H1 (cell line): Measurements from ENCODE around the gene UBE2D4.

ENCODE experiments used
- BRCA1 ChIP-seq: IDR thresholded peaks from 2 replicates; pipeline ENCODE4 v1.6.1; 2012; ENCODE audit warnings: low read depth, low read length, improper control_type of control experiment
- CTCF ChIP-seq, 3 experiments: IDR thresholded peaks; 1 replicate in 2 of 3; 2 replicates in 1 of 3; pipeline versions ENCODE4 v1.5.1 to v1.6.1; 2011; ENCODE audit warnings: low read length in 3 of 3, mild to moderate bottlenecking in 3 of 3, inconsistent platforms in 2 of 3, low read depth in 1 of 3, moderate library complexity in 1 of 3; ENCODE audit not compliant: insufficient read depth in 1 of 3; ENCODE audit errors: control extremely low read depth in 1 of 3
- EP300 ChIP-seq, 2 experiments: IDR thresholded peaks; 1 replicate in 1 of 2; 2 replicates in 1 of 2; pipeline ENCODE4 v1.6.1; 2011 to 2012; ENCODE audit warnings: low read depth in 2 of 2, low read length in 2 of 2, mild to moderate bottlenecking in 2 of 2, borderline replicate concordance in 1 of 2, inconsistent platforms in 1 of 2, moderate library complexity in 1 of 2
- FOSL1 ChIP-seq: IDR thresholded peaks from 2 replicates; pipeline ENCODE4 v1.6.1; 2011; ENCODE audit warnings: mild to moderate bottlenecking, low read depth, low read length, moderate library complexity; ENCODE audit not compliant: insufficient read depth
- NANOG ChIP-seq: IDR thresholded peaks from 2 replicates; pipeline ENCODE4 v1.6.1; 2011; ENCODE audit warnings: low read length, low read depth, mild to moderate bottlenecking, inconsistent platforms; ENCODE audit not compliant: insufficient read depth, poor library complexity, severe bottlenecking
- SUZ12 ChIP-seq: fragments of 200-600 bp; sonication (generic); IDR thresholded peaks from 2 replicates; pipeline ENCODE4 v1.6.1; 2012; ENCODE audit warnings: mild to moderate bottlenecking, inconsistent platforms, low read length, moderate library complexity, mixed read lengths

DNA sequence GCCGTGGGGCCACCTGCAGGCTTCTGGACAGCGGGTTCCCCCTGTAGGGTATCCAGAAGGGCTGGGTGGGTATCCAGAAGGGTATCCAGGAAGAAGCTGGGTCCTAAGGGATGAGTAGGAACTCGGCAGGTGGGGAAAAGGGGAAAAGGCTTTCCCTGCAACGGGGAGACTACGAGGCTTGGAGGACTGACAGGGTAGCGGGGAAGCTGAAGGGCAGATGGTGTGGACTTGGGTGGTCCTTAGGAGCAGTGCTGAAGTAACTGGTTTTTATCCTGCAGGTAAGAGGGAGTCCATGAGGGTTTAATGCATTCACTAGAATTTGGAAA is 525 bp downstream of the UBE2D4 start:
- TF ChIP-seq CTCF (IDR thresholded peaks at IDR 0.05; ENCODE audit: control extremely low read depth in 1 of 3, insufficient read depth in 1 of 3, low read depth in 1 of 3, low read length in 3 of 3) (no peak), SUZ12 (no peak), FOSL1 (no peak), BRCA1 (no peak), EP300 (IDR thresholded peaks at IDR 0.05; ENCODE audit: borderline replicate concordance in 1 of 2, low read depth in 2 of 2, low read length in 2 of 2) (no peak), NANOG (no peak)
